Neural crest cell (in vitro differentiated cells): ENCODE data around the gene PCNX1. TPM values are rescaled to one million over a fixed set of nuclear protein-coding genes. Genes with fewer than 3 reads are reported as not detected.

Experiments used
- DNase-seq: peaks from one replicate; pipeline ENCODE4 v3.0.0; 2021; ENCODE audit warnings: low read depth, mixed read lengths, low spot score
- H3K27ac Mint-ChIP-seq: one replicate; pipeline ENCODE4 v1.8.0; 2021; ENCODE audit warnings: mild to moderate bottlenecking, mixed read lengths; ENCODE audit not compliant: unreplicated experiment
- H3K27me3 Mint-ChIP-seq: 2 replicates; pipeline ENCODE4 v1.8.0; 2021; ENCODE audit warnings: low read depth, mild to moderate bottlenecking, mixed read lengths
- H3K36me3 Mint-ChIP-seq: 2 replicates; pipeline ENCODE4 v1.8.0; 2021; ENCODE audit warnings: low read depth, mild to moderate bottlenecking, mixed read lengths
- H3K4me1 Mint-ChIP-seq: 2 replicates; pipeline ENCODE4 v1.8.0; 2021; ENCODE audit warnings: mixed read lengths
- H3K4me3 Mint-ChIP-seq: one replicate; pipeline ENCODE4 v1.8.0; 2021; ENCODE audit warnings: mild to moderate bottlenecking, mixed read lengths
- H3K9me3 Mint-ChIP-seq: 2 replicates; pipeline ENCODE4 v1.8.0; 2021; ENCODE audit warnings: mixed read lengths
- total RNA-seq: library from RNA; stranded (reverse); gene quantifications from 2 replicates; pipeline ENCODE4 v1.2.1, GENCODE V29; 2021
- TF ChIP-seq, protein P1 (sequence below): fragments of 200-600 bp; sonication (generic); conservative IDR thresholded peaks from 2 replicates; pipeline ENCODE4 v1.5.0; 2021; ENCODE audit warnings: antibody characterized with exemption, mild to moderate bottlenecking

The PCNX1 gene
- total RNA-seq, 1 donor from 2014 or later = 50.3 TPM

DNA sequence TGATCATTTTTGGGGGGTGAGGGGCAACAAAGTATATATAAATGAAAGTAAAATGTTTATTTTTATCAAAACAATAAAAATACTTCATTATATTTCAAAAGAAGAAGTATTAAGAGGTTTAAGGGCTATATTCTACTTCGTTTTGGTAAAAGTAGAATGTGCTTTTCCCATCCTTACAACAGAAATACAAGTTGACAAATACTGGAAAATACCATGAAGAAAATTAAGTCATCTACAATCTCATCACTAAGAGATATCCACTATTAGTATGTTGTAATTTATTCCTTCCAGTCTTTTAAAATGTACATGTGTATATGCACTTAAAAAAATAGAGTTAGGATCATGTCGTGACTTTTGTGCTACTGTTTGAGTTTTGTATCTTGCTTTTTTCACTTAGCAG is 92.8 kb downstream of the PCNX1 start:
- no peak for DNase-seq
- Mint-ChIP-seq H3K36me3 (peaks cover 20% of the 10 kb centered on the region), H3K27ac (no peak overlapping the region), H3K27me3 (no peaks in the 10 kb centered on the region), H3K9me3 (no peaks in the 10 kb centered on the region), H3K4me1 (peaks cover 12% of the 10 kb centered on the region), H3K4me3 (no peak overlapping the region)
- TF ChIP-seq, protein P1, sequence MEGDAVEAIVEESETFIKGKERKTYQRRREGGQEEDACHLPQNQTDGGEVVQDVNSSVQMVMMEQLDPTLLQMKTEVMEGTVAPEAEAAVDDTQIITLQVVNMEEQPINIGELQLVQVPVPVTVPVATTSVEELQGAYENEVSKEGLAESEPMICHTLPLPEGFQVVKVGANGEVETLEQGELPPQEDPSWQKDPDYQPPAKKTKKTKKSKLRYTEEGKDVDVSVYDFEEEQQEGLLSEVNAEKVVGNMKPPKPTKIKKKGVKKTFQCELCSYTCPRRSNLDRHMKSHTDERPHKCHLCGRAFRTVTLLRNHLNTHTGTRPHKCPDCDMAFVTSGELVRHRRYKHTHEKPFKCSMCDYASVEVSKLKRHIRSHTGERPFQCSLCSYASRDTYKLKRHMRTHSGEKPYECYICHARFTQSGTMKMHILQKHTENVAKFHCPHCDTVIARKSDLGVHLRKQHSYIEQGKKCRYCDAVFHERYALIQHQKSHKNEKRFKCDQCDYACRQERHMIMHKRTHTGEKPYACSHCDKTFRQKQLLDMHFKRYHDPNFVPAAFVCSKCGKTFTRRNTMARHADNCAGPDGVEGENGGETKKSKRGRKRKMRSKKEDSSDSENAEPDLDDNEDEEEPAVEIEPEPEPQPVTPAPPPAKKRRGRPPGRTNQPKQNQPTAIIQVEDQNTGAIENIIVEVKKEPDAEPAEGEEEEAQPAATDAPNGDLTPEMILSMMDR = no peak

DNA sequence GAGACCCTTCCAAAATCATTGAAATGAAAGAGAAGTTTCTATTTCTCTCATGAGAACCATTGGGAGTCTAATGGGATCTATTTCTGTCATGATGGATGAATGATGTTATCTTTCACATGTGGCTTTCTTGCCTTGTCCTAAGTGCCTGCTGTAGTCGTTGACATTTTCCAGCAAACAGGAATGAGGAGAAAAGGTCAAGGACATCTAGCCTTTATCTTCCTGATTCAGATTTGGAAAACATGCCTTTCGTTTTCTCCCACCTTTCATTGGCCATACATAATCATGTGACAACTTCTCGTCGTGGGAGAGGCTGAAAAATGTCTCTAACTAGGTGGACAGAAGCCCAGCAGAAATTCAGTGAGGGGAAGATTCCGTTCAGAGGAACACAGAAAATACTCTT is 94.5 kb downstream of the PCNX1 start:
- no peak for DNase-seq
- TF ChIP-seq, protein P1 = no peak
- Mint-ChIP-seq H3K4me3 (no peak overlapping the region), H3K27ac (no peak overlapping the region), H3K9me3 (no peaks in the 10 kb centered on the region), H3K36me3 (peaks cover 13% of the 10 kb centered on the region), H3K27me3 (no peaks in the 10 kb centered on the region), H3K4me1 (peaks cover 5% of the 10 kb centered on the region)

- Mint-ChIP-seq H3K36me3 (peaks cover 13% of the 10 kb centered on the region), H3K4me1 (peaks cover 5% of the 10 kb centered on the region), H3K9me3 (no peaks in the 10 kb centered on the region), H3K27ac (no peak overlapping the region), H3K27me3 (no peaks in the 10 kb centered on the region), H3K4me3 (no peak overlapping the region)
- TF ChIP-seq, protein P1 = no peak
- no peak for DNase-seq
Observed at GRCh38 chr14:71003156-71003555, 95.9 kb downstream of the PCNX1 start.

DNA sequence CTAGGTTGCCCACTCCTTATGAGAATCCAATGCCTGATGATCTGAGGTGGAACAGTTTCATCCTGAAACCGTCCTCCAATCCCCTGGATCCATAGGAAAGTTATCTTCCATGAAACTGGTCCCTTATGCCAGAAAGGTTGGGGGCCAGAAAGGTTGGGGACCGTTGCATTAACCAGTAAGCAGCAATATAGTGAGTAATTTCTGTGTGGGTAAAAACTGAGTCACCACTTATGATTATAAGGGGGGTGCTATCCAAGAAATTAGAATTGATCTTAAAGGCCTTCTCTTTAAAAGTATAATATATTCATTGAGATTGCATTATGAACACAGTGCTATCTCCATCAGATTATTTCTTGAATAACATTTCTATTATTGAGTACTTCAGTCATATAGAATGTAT is 97.2 kb downstream of the PCNX1 start:
- Mint-ChIP-seq H3K27me3 (no peaks in the 10 kb centered on the region), H3K9me3 (no peaks in the 10 kb centered on the region), H3K4me1 (peaks cover 5% of the 10 kb centered on the region), H3K4me3 (no peak overlapping the region), H3K27ac (no peak overlapping the region), H3K36me3 (peaks cover 13% of the 10 kb centered on the region)
- TF ChIP-seq, protein P1 = no peak
- DNase-seq = no peak

GRCh38 chr14:71005076-71005475 is 97.8 kb downstream of the PCNX1 start:
- DNase-seq = no peak
- Mint-ChIP-seq H3K9me3 (no peaks in the 10 kb centered on the region), H3K27ac (no peak overlapping the region), H3K27me3 (no peaks in the 10 kb centered on the region), H3K36me3 (peaks cover 13% of the 10 kb centered on the region), H3K4me3 (no peak overlapping the region), H3K4me1 (peaks cover 5% of the 10 kb centered on the region)
- TF ChIP-seq, protein P1 = no peak

- TF ChIP-seq, protein P1 = no peak
- Mint-ChIP-seq H3K27me3 (no peaks in the 10 kb centered on the region), H3K36me3 (peaks cover 13% of the 10 kb centered on the region), H3K4me1 (peaks cover 5% of the 10 kb centered on the region), H3K27ac (no peak overlapping the region), H3K9me3 (no peaks in the 10 kb centered on the region), H3K4me3 (no peak overlapping the region)
- DNase-seq = no peak
Observed at GRCh38 chr14:71006200-71006563, 98.9 kb downstream of the PCNX1 start.
